Measurements from ENCODE around the gene RXFP2. TPM values are rescaled to one million over a fixed set of nuclear protein-coding genes. Genes with fewer than 3 reads are reported as not detected.
A peak's percentile ranks its signal among the peaks of the same experiment; 100 is the strongest.

RXFP2 gene
- total and polyA plus RNA-seq, 2 donors from 2014 or later: 0.09 TPM; not detected in 1

GRCh38 chr13:31794452-31794851 is 55.1 kb downstream of the RXFP2 start:
- no peak overlapping the region for H3K27ac ChIP-seq (ENCODE audit: low read depth in 2 of 2, low read length in 2 of 2)
- H3K9me3 ChIP-seq (ENCODE audit: control insufficient read depth in 2 of 3, insufficient read depth in 1 of 3, low read length in 3 of 3): no peaks in the 10 kb centered on the region
- FAIRE-seq (no peak), DNase-seq (no peak)
- intact Hi-C loops (cut with DNase I): no loop called here
- H3K27me3 ChIP-seq (ENCODE audit: control insufficient read depth, insufficient read depth, low read length): no peaks in the 10 kb centered on the region
- no peak for TF ChIP-seq CTCF (IDR thresholded peaks at IDR 0.05; ENCODE audit: borderline replicate concordance, extremely low read depth, insufficient read depth)
- no peaks in the 10 kb centered on the region for H3K4me1 ChIP-seq (ENCODE audit: control insufficient read depth in 2 of 3, insufficient read depth in 2 of 3, low read depth in 1 of 3, low read length in 3 of 3)
- no peak overlapping the region for H3K4me3 ChIP-seq (ENCODE audit: low read length in 3 of 3)
- H3K36me3 ChIP-seq (ENCODE audit: control insufficient read depth in 2 of 3, insufficient read depth in 3 of 3, low read length in 3 of 3): no peaks in the 10 kb centered on the region
- no peak overlapping the region for H3K9ac ChIP-seq (ENCODE audit: low read length in 3 of 3)

- no peak overlapping the region for H3K9ac ChIP-seq (ENCODE audit: low read length in 3 of 3)
- peak in 2 of 5 donors; percentile 51 to 69 for DNase-seq
- peak; percentile 12 for TF ChIP-seq CTCF (IDR thresholded peaks at IDR 0.05; ENCODE audit: borderline replicate concordance, extremely low read depth, insufficient read depth)
- H3K4me1 ChIP-seq (ENCODE audit: control insufficient read depth in 2 of 3, insufficient read depth in 2 of 3, low read depth in 1 of 3, low read length in 3 of 3): no peaks in the 10 kb centered on the region
- no peaks in the 10 kb centered on the region for H3K27me3 ChIP-seq (ENCODE audit: control insufficient read depth, insufficient read depth, low read length)
- H3K27ac ChIP-seq (ENCODE audit: low read depth in 2 of 2, low read length in 2 of 2): no peak overlapping the region
- intact Hi-C loops (cut with DNase I): no loop called here
- no peaks in the 10 kb centered on the region for H3K9me3 ChIP-seq (ENCODE audit: control insufficient read depth in 2 of 3, insufficient read depth in 1 of 3, low read length in 3 of 3)
- FAIRE-seq: peak; percentile 17
- H3K36me3 ChIP-seq (ENCODE audit: control insufficient read depth in 2 of 3, insufficient read depth in 3 of 3, low read length in 3 of 3): no peaks in the 10 kb centered on the region
- H3K4me3 ChIP-seq (ENCODE audit: low read length in 3 of 3): no peak overlapping the region
Observed at GRCh38 chr13:31797154-31797775, 57.9 kb downstream of the RXFP2 start.

GRCh38 chr13:31798189-31798588 is 58.9 kb downstream of the RXFP2 start:
- no peaks in the 10 kb centered on the region for H3K9me3 ChIP-seq (ENCODE audit: control insufficient read depth in 2 of 3, insufficient read depth in 1 of 3, low read length in 3 of 3)
- no peak for FAIRE-seq
- H3K27ac ChIP-seq (ENCODE audit: low read depth in 2 of 2, low read length in 2 of 2): no peak overlapping the region
- no peak overlapping the region for H3K4me3 ChIP-seq (ENCODE audit: low read length in 3 of 3)
- TF ChIP-seq CTCF (IDR thresholded peaks at IDR 0.05; ENCODE audit: borderline replicate concordance, extremely low read depth, insufficient read depth): no peak
- no peaks in the 10 kb centered on the region for H3K36me3 ChIP-seq (ENCODE audit: control insufficient read depth in 2 of 3, insufficient read depth in 3 of 3, low read length in 3 of 3)
- intact Hi-C loops (cut with DNase I): no loop called here
- no peak overlapping the region for H3K9ac ChIP-seq (ENCODE audit: low read length in 3 of 3)
- DNase-seq: no peak
- no peaks in the 10 kb centered on the region for H3K4me1 ChIP-seq (ENCODE audit: control insufficient read depth in 2 of 3, insufficient read depth in 2 of 3, low read depth in 1 of 3, low read length in 3 of 3)
- no peaks in the 10 kb centered on the region for H3K27me3 ChIP-seq (ENCODE audit: control insufficient read depth, insufficient read depth, low read length)

GRCh38 chr13:31801088-31801487 is 61.8 kb downstream of the RXFP2 start:
- Histone ChIP-seq H3K9me3 (ENCODE audit: control insufficient read depth in 2 of 3, insufficient read depth in 1 of 3, low read length in 3 of 3) (no peaks in the 10 kb centered on the region), H3K4me1 (ENCODE audit: control insufficient read depth in 2 of 3, insufficient read depth in 2 of 3, low read depth in 1 of 3, low read length in 3 of 3) (no peaks in the 10 kb centered on the region), H3K27me3 (ENCODE audit: control insufficient read depth, insufficient read depth, low read length) (no peaks in the 10 kb centered on the region), H3K36me3 (ENCODE audit: control insufficient read depth in 2 of 3, insufficient read depth in 3 of 3, low read length in 3 of 3) (no peaks in the 10 kb centered on the region), H3K27ac (ENCODE audit: low read depth in 2 of 2, low read length in 2 of 2) (no peak overlapping the region), H3K9ac (ENCODE audit: low read length in 3 of 3) (no peak overlapping the region), H3K4me3 (ENCODE audit: low read length in 3 of 3) (no peak overlapping the region)
- TF ChIP-seq CTCF (IDR thresholded peaks at IDR 0.05; ENCODE audit: borderline replicate concordance, extremely low read depth, insufficient read depth): no peak
- FAIRE-seq (no peak), DNase-seq (no peak)
- intact Hi-C loops (cut with DNase I): no loop called here

All from kidney (tissue), 14 donors.